Myocyte (in vitro differentiated cells): ENCODE measurements around the gene MAOB. TPM values are rescaled to one million over a fixed set of nuclear protein-coding genes. Genes with fewer than 3 reads are reported as not detected.

Experiments used
- DNase-seq: peaks from one replicate; pipeline ENCODE4 v3.0.0-alpha.2; 2012; ENCODE audit warnings: low read depth
- total RNA-seq: library from RNA; depleted of rRNA; stranded (reverse); fragments of >200 nt; gene quantifications from 2 replicates; pipeline ENCODE4 v1.2.3, GENCODE V29; 2014

MAOB gene
- total RNA-seq, 1 donor from 2014 or later, result not detected

DNA sequence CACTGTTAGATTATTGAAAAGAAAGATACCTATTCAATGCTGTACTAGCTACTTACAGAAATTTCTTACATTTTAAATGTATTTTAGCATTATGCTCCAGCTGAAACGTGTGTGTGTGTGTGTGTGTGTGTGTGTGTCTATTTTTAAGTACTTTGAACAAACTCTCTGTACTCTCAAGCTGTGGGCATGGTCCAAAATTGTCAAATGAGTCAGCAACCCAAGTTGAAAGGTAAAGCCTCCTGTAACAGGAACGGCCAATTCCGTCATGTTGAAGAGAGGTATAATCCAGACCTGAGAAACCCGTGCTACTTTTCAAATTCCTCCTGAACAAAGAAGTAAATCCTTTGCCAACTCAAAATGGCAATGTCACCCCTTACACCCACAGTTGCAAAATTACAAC lies 20.5 kb downstream of the MAOB start:
- DNase-seq, result no peak

DNA sequence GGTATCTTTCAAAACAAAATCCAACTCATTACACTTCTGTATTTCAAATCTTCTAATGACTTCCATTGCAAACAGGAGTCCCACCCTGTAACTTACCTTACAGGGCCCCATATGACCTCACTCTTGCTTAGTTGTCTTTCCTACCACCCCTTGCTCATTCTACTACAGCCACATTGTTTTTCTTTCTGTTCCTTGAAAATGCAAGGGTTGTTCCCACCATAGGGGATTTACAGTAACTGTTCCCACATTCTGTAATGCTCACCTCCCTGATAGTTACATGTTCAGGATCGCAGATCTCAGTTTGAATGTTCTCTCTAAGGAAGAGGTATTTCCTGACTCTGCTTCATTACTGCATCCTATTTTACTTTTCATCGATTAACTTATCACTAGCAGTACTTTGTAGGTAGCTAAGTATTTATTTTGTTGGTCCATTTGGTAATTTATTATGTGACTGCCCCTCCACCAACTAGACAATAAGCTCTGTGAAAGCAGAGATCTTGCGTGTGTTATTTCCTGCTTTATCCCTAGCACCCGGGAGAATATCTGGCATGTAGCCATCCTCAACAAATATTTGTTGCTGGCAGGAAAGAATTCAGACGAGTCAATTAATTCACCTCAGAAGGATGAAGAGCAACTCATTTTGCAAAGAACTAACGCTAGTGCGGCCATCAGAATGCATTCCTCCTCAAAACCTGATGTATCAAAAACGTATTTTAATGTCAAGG lies 21.4 kb downstream of the MAOB start:
- DNase-seq, result peak; percentile 11

DNA sequence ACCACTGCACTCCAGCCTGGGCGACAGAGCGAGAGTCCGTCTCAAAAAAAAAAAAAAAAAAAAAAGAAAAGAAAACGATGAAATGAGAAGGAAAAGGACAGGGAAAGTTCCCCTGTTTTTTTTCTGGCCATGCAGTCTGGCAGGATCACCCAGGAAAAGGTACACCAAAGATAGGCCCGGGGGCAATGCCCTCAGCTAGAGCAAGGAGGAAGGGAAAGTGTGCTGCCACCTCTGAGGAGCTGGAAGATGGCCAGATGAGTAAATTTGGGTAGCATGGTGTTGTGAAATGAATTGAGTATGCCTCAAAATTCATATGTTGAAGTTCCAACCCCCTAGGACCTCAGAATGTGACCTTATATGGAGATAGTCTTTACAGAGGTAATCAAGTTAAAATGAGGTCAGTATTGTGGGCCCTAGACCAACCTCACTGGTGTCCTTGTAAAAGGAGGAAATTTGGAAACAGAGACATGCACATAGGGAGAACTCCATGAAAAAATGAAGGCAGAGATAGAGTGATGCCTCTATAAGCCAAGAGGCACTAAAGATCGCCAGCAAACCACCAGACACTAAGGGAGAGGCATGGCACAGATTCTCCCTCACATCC lies 28.9 kb downstream of the MAOB start:
- DNase-seq, result no peak

DNA sequence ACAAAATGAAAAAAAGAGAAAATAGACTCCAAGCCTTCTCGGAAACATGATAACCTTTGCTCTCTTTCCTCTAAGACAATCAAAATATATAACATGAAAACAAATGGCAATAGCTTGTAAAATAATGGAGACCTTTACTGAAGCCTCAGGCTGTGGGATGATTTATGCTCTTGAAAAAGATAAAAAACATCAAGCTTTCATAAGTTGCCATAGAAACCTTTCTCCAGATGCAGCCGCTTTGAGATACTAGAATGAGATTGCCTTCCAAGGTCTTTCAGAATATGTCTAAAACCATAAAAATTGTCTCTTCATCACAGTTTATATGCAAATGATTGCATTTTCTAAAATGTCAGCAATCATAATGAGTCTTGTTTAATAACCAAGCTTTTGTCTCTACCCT lies 31.6 kb downstream of the MAOB start:
- no peak for DNase-seq

DNA sequence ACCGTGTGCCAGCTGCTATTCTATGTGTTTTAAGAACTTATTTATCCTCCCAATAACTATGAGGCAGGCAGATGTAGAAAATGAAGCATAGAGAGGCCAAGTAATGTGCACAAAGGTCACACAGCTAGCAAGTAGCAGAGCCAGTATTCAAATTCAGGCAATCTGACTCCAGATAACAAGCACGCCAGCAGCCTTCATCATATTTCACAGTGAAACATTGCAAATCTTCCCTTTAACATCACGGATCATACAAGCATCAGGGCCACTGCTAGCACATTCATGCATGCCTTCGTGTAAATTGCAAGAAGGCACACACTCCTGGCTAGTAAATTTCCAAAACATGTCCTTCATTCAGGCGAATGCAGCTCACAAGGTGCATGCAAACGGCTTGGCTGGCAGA lies 33.1 kb downstream of the MAOB start:
- DNase-seq, result no peak

DNA sequence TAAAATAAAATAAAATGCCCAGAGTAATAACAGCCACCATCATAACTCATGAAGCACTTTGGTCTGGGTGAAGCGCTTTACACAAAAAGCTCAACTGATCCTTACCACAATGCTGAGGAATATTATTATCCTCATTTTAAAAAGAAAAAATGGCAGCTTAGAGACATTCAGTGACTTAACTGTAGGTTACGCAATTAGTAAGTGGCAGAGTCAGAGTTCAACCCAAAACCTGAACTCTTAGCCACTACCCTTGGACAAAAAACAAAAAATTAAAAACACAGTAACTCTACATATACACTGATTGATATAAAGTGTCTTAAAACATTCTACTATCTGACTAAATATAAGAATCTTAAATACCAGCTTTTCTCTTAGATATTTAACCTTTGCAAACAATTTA lies 34.9 kb downstream of the MAOB start:
- DNase-seq, result no peak

DNA sequence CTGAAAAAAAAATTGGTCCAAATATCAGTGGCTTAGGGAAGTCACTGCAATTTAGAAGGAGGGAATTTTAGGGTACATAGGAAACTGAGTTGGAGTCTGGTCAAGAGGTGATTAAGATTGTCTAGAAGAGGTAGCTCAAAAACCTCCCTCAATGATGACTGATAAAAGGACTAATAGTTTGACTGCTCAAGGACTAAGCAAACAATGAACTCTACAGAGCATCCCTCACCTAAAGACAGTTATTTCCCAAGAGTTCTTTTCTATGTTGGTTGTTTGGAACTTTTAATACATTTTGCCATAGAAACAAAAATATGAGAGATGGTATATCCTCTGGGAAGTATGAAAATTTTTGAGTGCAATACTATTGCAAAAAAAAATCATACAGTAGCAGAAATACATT lies 35.7 kb downstream of the MAOB start:
- no peak for DNase-seq

DNA sequence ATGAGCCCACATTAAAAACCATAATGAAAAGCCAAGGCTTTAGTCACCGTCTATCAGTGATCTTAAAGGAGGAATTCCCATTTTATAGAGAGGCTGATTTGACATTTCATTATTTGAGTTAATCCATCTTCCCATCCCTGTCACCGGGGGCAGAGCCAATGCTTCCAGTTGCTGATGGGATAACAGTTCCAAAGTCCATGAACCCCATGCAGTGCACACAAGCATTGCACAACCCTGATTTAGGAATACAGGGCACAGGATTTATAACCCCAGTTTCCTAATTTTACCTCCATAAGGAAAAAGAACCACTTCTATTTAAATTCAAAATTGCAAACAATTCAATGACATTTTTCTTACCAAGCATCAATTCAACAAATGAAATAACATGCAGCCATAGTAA lies 36.5 kb downstream of the MAOB start:
- no peak for DNase-seq

DNA sequence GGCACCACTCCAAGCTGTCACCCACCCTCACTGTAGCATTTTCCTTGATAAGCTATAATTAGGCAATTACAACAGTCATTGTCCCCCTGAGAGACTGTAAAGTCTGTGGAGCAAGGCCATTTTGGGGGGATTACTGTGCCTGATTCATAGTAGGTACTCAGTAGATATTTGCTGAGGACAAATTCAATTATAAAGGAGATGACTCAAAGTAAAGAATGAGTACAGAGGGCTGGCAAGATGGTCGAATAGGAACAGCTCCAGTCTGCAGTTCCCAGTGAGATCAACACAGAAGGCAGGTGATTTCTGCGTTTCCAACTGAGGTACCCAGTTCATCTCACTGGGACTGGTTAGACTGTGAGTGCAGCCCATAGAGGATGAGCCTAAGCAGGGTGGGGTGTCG lies 42.0 kb downstream of the MAOB start:
- DNase-seq, result no peak

DNA sequence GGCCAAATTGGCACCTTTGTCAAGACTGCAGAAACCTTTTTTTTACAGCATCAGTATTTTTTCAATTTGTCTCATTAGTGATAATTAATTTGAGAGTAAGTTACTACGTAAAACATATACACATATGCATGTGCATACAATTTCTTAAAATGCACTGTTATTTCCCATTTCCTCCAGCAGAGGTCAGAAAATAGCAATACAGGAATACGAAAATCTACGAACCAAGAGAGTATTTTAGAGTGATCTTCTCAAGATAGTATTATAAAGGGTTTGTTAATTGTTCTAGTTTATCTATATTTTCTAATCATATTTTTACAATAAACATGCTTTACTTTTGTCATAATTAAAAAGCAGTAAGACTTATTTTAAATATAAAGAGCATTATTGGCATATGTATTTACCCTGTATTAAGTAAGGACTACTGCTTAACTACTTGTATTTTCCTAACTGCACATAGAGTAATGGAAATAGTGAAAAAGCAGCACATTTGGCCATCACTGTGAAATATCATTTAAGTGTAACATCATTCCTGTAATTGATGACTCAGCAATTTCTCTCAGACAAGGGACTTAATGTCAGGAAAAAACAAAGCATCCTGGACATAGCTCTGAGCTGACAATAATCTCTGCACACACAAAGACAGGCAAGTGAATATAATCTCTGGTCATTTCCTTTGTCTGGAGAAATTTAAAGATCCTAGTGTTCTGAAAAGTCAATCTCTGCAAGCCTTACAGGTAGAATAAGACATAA lies 45.6 kb downstream of the MAOB start:
- peak; percentile 29 for DNase-seq

DNA sequence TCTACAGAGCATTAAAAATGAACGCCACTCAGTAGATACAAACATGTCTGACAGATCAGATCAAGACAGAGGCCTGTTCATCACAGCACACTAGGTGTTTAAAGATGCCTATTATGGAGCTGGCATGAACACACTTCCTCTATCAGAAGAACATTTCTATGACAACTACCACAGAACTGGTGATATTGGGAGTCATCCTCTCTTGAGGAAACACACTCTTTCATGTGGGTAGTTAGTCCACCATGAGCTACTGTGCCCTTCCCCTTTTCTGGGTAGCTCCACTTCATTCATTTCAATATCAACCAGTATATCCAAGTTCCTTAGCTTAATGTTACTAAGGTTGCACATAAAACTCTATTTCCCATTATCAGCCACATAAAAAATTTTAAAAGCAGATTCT lies 46.7 kb downstream of the MAOB start:
- no peak for DNase-seq

DNA sequence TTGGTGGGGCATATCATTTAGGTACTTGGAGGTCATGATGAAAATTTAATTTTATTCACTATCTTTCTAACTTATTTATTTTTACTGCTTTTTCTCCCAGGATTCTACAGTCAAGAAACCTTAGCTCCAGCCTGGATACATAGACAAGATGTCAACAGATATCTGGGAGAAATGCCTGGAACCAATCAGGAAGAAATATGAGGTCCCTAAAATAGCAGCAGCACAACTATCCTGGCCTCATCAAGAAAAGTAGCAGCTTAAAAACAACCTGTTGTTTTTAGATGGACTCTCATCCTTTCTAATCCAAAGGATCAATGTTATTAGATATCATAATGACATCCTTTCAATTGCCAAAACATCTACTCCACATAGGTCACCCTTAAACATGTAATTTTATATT lies 54.5 kb downstream of the MAOB start:
- DNase-seq, result no peak

DNA sequence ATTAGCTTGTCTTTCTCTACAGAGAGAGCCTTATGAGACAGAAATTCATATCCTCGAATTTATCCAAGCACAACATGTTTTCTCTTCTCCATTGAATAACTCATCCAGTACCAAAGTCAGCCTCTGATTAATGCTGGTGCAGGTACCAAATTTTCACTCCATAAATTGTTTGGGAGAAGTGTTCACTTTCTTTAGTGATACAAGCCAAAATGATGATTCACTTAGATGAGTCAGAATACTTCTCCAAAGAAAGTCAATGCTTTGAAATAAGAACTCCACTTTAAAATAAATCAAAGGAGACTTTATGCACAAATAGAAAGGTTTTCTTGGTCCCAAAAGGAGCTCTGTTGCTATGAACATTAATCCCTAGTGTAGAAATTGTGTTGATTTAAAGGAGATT lies 60.2 kb downstream of the MAOB start:
- no peak for DNase-seq

DNA sequence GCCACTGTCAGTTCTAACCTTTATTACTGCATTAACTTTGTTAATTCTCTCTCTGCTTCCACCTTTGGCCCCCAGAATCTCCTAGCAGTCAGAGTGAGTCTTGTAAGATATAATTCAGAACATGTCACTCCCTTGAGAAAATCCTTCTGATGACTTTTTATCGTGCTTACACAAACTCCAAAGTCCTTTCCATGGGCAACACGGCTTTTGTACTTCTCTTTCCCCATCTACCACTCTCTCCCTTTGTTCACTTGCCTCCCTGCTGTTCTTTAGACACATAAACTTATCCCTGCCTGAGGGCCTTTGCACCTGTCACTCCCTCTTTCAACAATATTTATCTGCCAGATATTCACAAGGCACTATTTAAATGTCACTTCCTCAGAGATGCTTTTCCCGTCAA lies 64.8 kb downstream of the MAOB start:
- DNase-seq, result no peak

DNA sequence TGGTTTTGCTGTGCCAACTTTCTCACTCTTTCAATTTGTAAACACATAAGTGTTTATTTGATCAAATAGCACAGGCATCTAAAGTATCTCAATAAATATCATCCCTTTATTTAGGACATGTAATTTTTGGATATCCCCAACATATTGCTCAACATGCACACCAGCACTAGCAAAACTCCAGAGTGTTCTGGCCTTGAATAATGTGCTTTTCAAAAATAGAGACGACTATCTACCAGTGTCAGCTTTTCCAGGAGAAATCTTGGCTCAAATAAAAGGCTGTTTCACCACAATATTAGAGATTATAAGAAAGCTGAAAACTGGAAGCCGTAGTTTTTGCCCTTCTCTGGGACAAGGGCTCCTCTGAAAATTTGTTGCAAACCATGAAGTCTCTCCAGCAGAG lies 67.0 kb downstream of the MAOB start:
- no peak for DNase-seq

DNA sequence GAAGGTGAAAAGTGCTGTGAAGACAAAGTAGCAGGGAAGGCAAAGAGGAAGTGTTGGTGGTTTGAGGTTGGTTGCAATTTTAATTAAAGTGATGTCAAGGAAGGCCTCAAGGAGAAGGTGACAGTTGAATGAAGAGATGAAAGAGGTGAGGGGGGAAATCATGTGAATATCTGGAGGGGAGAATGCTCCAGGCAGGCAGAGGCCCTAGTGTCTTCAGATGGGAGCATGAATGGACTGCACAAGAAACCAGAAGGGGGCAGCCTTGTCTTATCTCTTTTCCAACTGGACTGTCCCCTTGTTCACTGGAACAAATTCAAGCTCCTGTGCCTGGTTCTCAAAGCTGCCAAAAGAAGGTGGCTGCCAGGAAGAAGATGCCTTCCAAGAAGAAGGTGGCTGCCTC lies 68.4 kb downstream of the MAOB start:
- DNase-seq, result no peak

DNA sequence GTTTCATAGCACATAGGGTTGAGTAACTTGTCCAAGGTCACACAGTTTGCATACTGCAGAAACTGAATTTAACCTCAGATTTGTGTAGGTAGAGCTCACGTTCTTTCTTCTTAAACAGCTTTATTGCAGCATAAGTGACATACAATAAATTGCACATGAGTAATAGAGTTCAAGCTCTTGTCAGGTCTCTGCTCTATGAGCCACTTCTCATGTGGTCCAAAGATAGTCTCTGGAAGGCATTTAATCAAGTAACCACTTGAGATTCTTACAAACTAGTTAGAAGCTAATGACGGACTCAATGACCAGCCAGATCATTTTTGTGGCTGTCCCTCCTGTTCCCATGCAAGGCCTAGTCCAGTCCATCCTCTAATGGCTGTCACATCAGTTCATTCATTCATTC lies 68.9 kb downstream of the MAOB start:
- DNase-seq, result no peak

DNA sequence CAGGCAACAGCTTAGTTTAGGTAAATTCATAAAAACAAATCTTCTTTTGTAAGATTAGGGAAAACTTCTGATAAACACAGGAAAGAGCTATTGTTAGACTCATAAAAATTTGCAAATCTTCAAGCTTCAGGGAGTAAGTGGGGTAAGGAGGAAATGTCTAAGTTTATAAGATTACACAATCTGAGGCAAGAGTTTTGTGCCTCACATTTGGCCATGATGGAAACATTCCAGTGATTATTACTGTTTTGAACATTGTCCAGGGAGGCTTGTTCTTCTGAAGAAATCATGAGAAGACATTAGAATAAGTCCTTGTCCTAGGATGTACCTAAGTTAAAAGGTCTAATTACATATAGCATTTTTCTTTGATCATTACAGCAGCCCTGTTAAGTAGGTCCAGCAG lies 72.8 kb downstream of the MAOB start:
- DNase-seq, result no peak

DNA sequence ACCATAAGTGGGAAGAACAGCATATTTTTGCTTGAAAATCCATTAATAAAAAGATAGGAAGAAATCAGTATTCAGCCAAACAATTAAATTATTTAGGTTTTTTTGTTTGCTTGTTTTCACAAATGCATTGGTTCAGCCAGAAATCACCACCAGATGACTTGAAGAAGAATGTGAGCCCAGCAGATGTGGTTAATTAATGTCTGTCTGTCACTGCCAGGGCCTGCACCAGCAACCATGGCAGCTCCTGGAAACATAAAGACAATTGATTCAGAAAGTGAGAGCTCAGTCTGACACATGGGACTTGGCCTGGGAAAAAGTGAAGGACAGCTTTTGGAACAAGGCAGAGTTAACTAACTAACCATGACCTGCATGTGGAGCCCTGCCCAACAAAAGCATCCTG lies 74.0 kb downstream of the MAOB start:
- no peak for DNase-seq

DNA sequence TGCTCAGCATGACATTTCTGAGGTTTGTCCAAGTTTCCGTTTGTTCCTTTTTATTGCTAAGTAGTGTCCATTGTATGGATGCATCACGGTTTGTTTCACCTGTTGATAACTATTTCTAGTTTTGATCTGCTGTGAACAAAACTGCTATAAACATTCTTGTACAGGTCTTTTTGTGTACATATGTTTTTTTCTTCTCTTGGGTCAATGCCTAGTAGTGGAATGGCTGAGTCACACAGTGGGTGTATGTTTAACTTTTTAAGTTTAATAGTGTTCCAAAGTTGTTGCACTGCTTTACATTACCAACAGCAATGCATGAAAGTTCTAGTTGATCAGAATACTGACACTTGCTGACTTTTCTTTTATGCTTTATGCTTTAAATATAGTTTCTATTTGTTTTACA lies 76.7 kb downstream of the MAOB start:
- no peak for DNase-seq

DNA sequence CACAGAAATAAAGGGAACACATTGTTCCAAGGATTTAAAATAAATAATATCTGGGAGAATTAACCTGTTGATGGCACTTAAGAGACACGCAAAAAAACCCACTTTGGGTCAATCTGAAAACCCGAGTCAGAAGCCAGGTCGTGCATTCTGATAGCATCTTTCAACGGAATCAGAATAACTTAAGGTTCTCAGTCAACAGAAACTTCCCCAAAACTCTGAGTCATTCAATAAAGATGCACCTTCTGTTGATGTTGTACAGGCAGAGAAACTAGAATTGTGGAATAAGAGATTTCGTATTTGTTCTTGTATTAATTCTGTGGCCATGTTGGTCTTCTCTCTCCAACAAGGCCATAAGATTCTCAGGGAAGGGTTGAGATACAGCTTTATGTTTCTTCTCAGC lies 78.2 kb downstream of the MAOB start:
- no peak for DNase-seq

DNA sequence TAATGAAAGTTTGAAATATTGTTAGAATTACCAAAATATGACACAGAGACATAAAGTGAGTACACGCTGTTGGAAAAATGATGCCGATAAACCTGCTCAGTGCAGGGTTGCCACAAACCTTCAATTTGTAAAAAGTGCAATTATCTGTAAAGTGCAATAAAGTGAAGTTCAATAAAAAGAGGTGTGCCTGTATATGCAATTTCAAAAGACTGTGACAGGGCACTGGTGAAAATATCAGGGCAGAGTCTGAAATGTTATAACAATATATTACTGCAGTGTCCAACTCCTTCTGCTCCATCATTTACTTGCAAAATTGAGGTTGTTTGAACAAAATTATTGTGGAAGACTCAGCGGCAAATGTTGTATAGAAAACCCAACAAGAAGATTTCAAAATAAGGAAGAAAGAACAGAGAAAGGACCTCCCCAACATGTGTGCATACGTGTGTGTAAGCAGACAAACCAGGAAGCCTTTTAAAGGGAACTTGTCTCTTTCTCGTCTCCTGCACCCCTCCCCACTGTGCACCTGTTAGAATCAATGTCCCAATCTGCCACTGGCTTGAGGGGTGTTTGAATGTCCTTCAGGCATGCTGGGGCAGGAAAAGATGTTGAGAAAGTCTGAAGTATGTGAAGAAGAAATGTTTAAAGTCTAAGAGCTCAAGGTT lies 96.2 kb downstream of the MAOB start:
- no peak for DNase-seq
